GM21723 (cell line): ENCODE measurements around the gene SANBR.

ENCODE experiments used
- ATAC-seq: cut with Tn5 transposase; IDR thresholded peaks from one replicate; pipeline ENCODE4 v1.9.1; 2021; ENCODE audit warnings: mild to moderate bottlenecking, moderate library complexity; ENCODE audit not compliant: unreplicated experiment

The SANBR gene

GRCh38 chr2:61089797-61090196 is 24.1 kb downstream of the SANBR start:
- ATAC-seq = no peak

GRCh38 chr2:61090386-61090921 is 24.8 kb downstream of the SANBR start:
- ATAC-seq = no peak

- ATAC-seq = no peak
Measured at GRCh38 chr2:61091485-61091884, 25.8 kb downstream of the SANBR start.

GRCh38 chr2:61096438-61096837 is 30.8 kb downstream of the SANBR start:
- no peak for ATAC-seq

GRCh38 chr2:61100801-61101200 is 35.1 kb downstream of the SANBR start:
- ATAC-seq = no peak

GRCh38 chr2:61109291-61109690 is 43.6 kb downstream of the SANBR start:
- no peak for ATAC-seq

GRCh38 chr2:61111708-61112107 is 46.0 kb downstream of the SANBR start:
- no peak for ATAC-seq

GRCh38 chr2:61114147-61114546 is 48.5 kb downstream of the SANBR start:
- no peak for ATAC-seq
